ENCODE results near the gene PDSS2.
"Not testable (repeated sequence)": the region's sequence is repeated elsewhere in the genome, so short reads cannot be mapped to it uniquely, and the experiment has no call there.

Gene PDSS2

DNA sequence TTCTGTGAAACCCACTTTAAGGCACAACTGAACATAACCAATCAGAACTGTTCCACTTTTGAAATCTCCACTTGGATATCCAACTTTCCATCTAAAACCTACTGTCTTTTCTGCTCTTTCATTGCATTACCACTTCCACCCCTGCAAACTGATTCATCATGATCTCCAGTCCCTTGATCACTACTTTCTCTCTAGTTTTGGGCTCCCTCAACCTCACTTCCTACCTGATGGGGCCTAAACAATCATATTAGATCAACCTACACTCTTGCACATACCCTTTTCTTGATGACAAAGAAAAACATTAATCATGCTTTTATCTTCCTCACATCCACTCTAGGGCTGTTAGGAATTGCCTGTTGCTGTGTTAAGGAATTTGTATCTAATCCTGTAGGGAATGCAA is 137.6 kb downstream of the PDSS2 start:
- no peak for DNase-seq (ENCODE audit: low read depth, low spot score)

DNA sequence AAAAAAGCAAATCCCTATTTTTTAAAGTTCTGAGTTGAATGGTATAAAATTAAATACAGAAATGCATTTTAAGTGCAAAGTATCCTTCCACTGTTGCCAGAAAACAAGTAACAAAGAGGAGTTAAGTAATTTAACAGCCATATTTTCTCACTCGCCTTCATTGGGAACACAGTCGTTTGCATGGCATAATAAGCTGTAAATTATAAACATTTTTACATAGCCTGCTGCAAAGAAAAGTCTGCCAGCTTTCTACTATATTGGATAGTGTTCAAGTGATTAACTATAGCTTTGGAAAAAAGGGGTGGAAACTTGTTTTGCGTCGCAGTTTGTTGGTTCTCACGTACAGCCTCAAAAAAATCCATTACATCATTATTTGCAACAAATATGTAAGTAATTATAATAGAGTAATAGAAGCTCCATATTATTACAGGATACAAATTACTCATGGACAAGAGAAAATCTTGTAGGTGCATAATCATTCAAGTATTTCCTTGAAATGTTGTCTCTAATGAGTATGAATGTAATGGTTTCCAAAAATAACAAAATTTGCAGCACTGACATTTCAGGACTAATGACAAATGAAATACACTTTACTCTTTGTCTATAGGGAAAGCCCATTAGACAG is 139.3 kb downstream of the PDSS2 start:
- no peak for DNase-seq (ENCODE audit: low read depth, low spot score)

DNA sequence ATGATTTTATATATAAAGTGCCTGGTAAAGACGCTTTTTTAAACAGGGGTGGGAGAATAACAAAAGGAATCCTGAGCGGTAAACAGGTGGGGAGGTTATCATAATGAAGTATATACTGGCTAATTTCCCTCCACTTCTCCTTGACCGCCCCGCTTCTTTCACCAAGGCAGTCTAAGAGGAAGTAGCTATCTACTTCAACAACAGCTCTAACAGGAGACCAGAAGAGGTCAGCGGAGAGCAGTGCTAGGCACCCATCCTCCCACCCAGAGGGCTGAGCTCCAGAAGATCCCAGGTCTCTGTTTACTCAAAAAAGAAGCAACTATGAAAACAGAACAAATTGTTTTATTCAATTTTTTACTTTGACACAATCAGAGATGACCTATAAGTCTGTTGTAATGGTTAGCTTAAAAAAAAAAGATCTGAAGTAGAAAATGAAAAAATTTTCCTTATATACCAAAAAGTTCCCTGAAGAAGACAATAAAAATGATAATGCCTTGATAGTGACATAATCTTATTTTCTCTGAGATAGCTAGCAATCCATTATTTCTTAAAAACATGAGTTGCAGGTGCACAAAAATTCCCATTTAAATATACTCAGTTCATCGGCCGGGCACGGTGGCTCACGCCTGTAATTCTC is 141.1 kb downstream of the PDSS2 start:
- no peak for DNase-seq (ENCODE audit: low read depth, low spot score)

DNA sequence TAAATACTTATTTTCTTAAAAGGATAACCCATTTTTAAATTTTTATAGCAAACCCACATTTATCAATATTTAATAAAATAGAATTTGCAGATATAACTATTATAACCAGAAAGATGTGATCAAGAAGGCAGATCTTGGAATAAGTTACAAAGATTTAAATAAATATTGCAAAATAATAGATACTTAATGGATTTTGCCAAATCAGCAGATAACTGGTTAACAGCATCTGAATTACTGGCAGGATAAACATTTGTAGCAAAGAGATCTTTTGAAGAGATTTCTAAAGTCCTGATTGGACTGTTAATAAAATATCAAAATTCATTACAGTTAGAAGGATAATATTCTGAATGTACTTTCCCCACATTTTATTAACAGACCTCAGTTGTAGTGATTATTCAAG is 144.2 kb downstream of the PDSS2 start:
- DNase-seq (ENCODE audit: low read depth, low spot score): no peak

DNA sequence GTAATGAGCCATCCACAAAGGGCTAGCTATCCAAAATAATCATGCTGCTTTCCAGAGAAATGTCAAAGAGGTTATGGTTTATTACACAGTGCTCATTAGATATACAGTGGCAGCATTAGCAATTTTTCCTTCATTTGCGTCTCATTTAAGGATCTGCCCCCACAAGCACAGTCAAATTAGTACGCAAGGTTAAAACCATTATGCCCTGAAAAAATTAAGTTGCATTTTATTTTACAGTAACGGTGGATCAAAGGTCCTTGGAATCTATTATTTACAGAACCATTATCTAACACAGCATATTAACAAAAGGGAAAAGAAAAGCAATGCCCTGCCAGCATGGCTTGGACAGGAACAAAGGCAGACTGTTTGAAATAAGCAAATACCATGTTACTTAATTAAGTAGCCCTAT is 144.8 kb downstream of the PDSS2 start:
- DNase-seq (ENCODE audit: low read depth, low spot score): no peak

DNA sequence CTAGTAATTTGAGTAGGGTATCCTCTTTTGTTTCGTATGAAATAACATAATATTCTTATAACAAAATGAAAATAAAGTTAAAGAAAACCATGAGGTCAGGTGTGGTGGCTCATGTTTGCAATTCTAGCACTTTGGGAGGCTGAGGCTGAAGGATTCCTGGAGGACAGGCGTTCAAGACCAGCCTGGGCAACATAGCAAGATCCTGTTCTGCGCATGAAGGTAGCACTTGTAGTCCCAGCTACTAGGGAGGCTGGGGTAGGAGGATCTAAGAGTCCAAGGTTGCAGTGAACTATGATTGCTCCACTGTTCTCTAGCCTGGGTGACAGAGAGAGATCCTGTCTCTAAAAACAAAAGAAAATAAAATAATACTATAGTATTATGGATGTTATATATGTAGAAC is 145.6 kb downstream of the PDSS2 start:
- no peak for DNase-seq (ENCODE audit: low read depth, low spot score)

DNA sequence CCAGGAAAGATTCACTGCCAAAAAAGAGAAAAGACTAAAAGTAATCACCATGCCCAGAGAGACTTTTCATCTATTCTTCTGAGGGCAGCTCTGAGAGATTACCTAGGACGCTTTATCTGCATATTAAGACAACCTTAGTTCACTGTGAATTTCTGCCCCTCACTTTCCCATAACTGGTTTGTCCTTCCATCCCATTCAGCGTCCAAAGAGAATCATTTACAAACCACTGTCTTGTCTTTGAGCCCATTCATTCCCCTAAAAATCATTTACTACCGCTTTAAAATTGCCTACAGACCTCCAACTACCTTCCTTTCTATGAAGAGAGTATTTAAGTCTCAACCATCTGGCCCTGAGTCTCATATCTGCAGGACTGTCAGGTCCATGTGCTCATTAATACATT is 149.0 kb downstream of the PDSS2 start:
- no peak for DNase-seq (ENCODE audit: low read depth, low spot score)

DNA sequence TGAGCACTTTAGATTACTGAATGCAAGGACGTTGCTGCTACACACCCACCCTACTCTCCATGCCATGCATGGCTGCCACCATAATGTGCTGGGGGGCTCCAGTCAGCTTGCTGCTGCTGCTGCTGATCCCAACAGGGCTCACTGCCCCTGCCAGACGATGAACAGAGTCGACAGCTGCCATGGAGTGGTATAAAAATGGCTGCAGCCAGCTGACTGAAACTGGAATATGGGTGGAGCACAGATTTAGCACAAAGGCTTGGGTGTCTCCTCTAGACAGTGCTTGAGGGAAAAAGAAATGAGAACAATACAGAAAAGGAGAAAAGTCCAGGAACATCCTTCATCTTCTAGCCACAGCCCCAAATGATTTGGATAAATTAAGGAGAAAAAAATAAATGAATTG is 150.7 kb downstream of the PDSS2 start:
- DNase-seq (ENCODE audit: low read depth, low spot score): no peak

DNA sequence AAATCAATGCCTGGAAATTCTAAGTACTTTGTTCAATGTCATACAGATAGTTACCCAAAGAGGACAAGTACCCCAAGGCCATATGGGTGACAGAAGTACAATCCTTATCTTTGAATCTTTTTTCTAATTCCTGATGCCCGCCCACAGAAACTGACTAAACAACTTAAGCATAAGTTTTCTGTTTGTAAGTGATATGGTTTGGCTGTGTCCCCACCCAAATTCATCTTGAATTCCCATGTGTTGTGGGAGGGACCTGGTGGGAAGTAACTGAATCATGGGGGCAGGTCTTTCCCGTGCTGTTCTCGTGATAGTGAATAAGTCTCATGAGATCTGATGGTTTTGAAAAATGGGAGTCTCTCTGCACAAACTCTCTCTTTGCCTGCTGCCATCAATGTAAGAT is 153.4 kb downstream of the PDSS2 start:
- not testable (repeated sequence) for DNase-seq (ENCODE audit: low read depth, low spot score)

DNA sequence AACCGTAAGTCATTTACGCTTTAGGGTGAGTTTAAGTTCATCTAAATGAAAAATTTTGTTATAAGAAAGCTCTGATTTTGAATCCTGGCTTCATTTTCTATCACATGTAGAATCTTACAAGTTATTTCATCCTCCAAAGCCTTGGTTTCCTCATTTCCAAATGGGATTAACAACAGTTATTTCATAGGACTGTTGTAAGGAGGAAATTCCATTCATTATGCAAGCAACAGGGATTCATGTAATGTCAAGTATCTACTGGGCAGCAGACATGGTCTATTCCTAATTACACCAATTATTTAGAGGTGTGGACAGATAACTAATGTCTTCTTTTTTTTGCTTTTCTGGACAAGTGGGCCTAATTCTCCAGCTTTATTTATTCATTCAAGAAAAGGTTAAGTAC is 154.0 kb downstream of the PDSS2 start:
- DNase-seq (ENCODE audit: low read depth, low spot score): no peak

DNA sequence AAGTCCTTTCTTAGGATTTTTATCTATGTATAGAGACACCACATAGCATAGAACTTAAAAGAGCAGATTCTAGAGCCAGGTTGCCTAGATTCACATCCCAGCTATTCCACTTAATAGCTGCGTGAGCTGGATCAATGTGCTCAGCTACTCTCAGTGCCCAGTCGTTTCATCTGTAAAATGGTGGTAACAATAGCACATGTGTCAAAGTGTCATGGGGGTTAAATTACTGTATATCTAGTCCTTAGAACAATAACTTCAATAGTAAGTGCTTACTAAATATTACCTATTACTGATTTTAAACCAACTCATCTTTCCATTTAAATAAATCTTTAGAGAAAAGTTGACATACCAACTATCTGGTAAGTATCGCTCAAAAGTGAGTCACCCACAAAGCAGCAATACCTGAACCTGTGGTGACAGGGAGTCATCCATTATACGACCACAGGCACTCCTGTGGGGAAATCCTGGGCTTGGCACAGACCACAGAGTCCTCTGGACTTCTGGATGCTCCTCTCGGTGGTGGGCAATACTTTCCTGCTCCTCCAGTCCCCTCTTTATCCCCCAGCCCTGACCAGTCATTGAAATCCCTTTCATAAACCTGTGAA is 154.8 kb downstream of the PDSS2 start:
- DNase-seq (ENCODE audit: low read depth, low spot score): no peak

DNA sequence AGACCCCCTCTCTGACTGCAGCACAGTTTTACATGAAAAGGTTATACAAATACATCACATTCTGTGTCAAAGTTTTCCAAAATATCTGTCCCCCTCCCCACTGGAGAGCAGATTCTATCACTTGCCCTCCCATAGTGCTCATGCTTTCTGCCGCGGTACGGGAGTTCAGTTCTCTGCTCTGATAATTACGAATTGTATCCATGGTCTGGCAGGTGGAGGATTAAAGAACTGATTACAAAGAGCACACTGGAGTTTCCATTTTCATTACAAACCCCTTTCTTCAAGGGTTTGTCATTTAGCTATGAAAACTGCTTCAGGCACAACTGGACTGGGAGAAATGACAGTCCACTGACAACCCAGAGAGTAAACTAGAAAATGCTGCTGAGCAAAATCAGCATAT is 166.0 kb downstream of the PDSS2 start:
- no peak for DNase-seq (ENCODE audit: low read depth, low spot score)

DNA sequence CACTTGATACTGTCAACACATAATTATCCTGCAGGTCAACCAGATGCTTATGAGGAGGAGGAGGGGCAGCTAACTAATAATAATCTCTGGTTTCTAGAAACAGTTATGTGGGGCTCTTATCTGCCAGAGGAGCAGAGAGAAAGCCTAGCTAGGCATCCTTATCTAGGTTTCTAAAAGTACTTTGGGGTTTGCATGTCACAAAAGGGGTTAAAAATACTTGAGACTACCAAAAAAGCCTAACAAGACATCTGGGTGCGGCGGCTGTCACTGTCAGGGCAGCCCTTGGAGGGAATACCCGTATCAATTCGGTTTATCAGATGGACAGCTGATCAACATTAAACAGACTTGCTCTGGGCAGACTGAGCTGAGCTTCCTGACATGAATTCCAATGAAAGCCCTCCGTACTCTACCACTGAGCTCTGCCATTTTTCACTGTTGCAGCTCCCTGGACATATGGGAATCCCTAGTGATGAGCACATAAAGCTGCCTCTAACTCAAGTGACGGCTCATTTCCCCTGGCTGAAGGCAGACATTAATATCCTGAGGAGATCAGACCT is 166.6 kb downstream of the PDSS2 start:
- no peak for DNase-seq (ENCODE audit: low read depth, low spot score)

DNA sequence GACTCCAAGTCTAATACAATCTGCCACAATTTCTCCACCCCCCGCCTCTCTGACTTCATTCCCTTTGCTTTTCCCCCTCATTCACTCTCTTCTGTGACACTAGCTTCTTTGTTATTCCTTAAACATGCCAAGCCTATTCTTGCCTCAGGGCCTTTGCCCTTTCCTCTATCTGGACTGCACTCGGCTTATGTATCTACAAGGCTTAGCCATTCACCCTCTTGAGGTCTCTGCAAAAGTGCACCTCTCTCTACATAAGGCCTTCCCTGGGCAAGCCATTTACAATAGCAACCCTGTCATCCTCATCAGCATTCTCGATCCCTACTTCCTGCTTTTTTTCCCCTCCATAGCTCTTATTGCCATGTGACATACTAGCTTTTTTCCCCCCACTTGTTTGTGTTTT is 168.9 kb downstream of the PDSS2 start:
- no peak for DNase-seq (ENCODE audit: low read depth, low spot score)

DNA sequence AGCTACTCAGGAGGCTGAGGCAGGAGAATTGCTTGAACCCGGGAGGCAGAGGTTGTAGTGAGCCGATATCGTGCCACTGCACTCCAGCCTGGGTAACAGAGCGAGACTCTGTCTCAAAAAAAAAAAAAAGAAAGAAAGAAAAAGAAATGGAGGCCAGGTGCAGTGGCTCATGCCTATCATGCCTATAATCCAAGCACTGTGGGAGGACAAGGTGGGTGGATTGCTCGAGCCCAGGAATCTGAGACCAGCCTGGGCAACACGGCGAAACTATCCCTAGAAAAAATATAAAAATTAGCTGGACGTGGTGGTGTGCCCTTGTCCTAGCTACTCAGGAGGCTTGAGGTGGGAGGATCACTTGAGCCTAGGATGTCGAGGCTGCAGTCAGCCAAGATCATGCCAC is 170.1 kb downstream of the PDSS2 start:
- not testable (repeated sequence) for DNase-seq (ENCODE audit: low read depth, low spot score)

DNA sequence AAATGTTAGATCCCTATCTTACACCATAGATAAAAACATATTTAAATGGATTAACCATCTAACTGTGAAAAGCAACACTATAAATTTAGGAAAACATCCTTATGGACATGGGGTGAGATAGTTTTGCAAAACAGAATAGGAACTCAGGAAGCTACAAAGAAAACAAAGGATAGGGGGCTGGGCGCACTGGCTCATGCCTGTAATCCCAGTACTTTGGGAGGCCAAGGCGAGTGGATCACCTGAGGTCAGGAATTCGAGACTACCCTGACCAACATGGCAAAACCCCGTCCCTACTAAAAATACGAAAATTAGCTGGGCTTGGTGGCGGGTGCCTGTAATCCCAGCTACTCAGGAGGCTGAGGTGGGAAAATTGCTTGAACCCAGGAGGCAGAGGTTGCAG is 173.7 kb downstream of the PDSS2 start:
- DNase-seq (ENCODE audit: low read depth, low spot score): not testable (repeated sequence)

DNA sequence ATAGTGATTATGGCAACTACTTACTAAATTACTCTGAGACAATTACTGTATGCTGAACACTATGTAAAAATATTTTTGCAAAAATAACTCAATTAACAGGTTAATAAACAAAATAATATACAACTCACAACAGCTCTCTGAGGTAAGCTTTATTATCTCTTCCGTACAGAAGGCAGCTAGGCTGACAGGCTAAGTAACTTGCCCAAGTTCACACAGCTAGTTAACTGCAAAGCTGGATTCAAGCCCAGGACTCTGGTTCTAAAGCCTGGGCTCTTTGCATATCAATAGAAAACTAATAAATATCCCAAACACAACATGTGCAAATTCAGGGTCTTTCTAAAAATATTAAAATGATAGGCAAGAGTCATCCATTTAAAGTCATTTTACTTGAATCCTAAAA is 174.6 kb downstream of the PDSS2 start:
- DNase-seq (ENCODE audit: low read depth, low spot score): no peak

DNA sequence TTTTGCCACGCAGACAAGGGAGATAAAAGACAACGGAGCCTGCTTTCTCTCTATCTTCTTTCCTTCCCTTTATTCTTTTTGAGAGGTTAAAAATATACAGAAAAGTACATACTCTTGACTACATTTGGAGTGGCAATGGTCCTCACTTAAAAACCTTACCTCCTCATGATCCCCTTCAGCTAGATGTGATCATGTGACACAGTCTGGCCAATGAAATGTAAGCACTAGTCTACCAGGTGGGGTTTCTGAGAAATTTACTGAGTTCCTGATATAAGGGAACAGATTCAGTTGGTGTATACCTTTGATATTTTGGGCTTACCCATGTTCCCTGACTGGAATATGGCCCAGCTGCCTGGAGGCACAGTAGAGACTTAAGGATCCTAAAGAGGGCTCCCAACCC is 178.6 kb downstream of the PDSS2 start:
- DNase-seq (ENCODE audit: low read depth, low spot score): no peak

DNA sequence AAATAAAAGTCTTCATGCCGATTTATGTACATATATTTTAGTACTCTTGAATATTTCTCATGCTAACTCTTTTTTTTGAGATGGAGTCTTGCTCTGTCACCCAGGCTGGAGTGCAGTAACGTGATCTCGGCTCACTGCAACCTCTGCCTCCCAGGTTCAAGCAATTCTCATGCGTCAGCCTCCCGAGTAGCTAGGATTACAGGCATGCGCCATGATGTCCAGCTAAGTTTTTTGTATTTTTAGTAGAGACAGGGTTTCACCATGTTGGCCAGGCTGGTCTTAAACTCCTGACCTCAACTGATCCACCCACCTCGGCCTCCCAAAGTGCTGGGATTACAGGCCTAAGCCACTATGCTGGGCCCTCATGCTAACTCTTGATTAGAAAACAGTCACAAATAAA is 179.4 kb downstream of the PDSS2 start:
- not testable (repeated sequence) for DNase-seq (ENCODE audit: low read depth, low spot score)

DNA sequence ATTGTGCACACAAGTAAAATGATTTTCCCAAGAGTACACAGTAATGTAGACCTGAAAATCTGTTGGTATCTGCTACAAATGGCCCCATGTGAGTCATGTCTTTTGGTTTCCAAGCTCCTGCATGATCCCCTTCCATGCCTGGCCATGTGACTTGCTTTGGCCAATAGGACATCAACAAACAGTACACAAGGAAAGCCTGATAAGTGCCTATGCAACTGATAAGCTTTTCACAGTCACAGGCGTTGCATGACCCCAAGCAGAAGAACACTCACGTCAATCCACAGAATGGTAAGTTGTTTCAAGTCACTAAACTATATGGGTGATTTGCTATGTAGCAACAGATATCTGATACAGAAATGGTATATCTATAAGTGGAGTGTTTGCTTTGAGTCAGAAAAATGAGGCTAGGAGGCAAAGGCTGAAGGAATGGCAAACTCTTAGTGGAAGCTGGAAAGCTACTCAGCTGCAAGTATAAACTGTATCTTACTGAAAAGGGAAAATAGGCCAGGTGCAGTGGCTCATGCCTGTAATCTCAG is 184.0 kb downstream of the PDSS2 start:
- no peak for DNase-seq (ENCODE audit: low read depth, low spot score)

DNA sequence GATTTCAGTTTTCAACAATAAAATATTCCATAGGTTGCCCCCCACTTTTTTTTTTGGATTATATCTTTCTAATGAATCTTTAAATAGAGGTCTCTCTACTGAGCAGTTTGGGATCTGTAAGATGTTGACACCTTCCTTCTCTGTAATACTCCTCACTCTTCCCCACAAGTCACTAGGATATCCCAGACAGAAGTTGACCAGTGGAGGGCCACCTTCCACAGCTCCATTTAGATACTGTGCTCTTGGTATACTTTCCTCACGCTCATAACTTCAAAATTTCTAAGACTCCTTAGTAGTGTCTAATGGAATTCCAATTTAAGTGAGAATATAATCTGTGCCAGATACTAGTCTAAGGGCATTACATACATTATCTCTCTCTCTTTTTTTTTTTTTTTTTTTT is 185.1 kb downstream of the PDSS2 start:
- no peak for DNase-seq (ENCODE audit: low read depth, low spot score)

DNA sequence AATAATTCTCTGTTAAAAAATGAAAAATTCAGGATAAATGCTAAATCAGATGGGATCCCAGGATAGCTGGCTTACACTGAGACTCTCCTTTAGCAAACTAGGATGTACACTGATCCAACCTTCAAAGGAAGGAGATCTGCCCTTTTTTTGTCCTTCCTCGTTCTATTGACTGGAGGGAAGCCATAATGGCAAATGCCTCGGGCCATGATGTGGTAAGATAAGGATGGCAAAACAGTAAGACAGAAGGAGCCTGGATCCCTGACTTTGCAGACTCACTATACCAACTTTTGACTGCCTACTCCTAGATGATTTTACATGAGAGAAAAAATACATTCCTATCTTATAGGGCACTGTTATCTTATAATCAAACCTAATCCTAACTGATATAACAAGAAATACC is 187.1 kb downstream of the PDSS2 start:
- no peak for DNase-seq (ENCODE audit: low read depth, low spot score)
